HG03159 (cell line): ENCODE data around the gene TTLL3.

Experiments
- ATAC-seq: cut with Tn5 transposase; IDR thresholded peaks from one replicate; pipeline ENCODE4 v1.9.1; 2021; ENCODE audit warnings: mild to moderate bottlenecking, moderate library complexity; ENCODE audit not compliant: unreplicated experiment

TTLL3 gene

GRCh38 chr3:9780458-9780812 lies 29.6 kb upstream of the TTLL3 start:
- ATAC-seq, result no peak

- ATAC-seq, result no peak
Measured at GRCh38 chr3:9780910-9781309, 29.2 kb upstream of the TTLL3 start.

DNA sequence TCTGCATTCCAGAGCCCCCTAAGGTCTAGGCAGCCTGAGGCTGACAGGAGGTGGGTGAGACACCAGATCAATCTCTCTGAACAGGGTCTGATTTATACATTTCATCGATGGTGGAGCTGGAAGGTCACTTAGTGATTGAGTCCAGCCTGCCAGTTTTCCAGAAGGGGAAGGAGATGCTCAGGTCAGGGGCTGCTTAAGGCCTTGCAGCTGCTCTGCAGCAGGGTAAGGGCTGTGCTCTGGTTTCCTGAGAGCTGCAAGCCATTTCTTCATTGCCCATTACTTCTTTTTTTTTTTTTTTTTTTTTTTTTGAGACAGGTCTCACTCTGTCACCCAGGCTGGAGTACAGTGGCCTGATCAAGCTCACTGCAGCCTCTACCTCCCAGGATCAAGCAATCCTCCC lies 28.5 kb upstream of the TTLL3 start:
- ATAC-seq, result no peak

GRCh38 chr3:9781978-9782603 lies 28.0 kb upstream of the TTLL3 start:
- ATAC-seq, result no peak

GRCh38 chr3:9782770-9783169 lies 27.3 kb upstream of the TTLL3 start:
- no peak for ATAC-seq

DNA sequence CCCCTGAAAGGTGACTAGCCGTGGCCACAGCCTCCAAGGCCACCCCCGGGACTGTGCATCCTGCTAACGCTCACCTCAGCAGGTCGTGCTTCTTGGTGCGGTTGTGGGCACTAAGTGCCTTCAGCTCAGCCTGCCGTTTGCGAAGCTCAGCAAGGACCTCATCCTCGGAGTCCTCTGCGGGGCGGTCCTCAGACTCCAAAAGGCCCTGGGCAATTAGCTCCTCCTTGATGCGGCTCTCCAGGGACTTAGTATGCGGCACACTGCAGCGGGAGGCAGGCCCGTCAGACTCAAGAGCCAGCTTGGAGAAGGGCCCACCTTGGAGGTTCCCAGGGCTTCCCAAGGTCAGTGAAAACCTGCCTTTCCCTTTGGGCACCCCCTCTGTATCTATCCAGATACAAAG lies 26.1 kb upstream of the TTLL3 start:
- no peak for ATAC-seq

DNA sequence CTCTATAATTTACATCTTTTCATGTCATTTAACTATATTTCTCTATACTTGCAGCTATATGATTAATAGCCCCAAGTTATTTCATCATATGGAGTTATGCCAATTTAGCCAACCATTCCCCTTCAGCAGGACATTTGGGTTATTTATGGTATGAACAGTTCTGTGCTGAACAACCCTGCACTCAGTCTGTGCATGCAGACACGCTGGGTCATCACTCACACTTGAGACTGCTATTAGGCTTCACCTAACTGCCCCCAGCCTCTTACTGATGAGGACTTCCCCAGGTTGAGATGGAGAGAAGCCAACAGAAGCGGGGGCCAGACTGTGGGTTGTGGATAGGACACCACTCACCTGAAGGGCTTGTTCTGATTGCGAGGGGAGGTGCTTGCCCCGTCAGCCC lies 25.1 kb upstream of the TTLL3 start:
- ATAC-seq, result no peak

- ATAC-seq, result no peak
Measured at GRCh38 chr3:9785602-9786001, 24.5 kb upstream of the TTLL3 start.

GRCh38 chr3:9786209-9786739 lies 23.8 kb upstream of the TTLL3 start:
- ATAC-seq, result no peak

- ATAC-seq, result no peak
Measured at GRCh38 chr3:9786825-9787669, 23.0 kb upstream of the TTLL3 start.

GRCh38 chr3:9787714-9788113 lies 22.3 kb upstream of the TTLL3 start:
- no peak for ATAC-seq

GRCh38 chr3:9791127-9791526 lies 18.9 kb upstream of the TTLL3 start:
- ATAC-seq, result no peak

- ATAC-seq, result no peak
Measured at GRCh38 chr3:9791790-9792404, 18.2 kb upstream of the TTLL3 start.

GRCh38 chr3:9792405-9793160 lies 17.5 kb upstream of the TTLL3 start, which contains the start of the genes ARPC4 and TADA3:
ARPC4 (plus strand) TSS chr3:9793082; CDS start chr3:9793122, 40 bp downstream.
TADA3 (minus strand) TSS chr3:9792473; CDS start chr3:9791466, 1,007 bp downstream.
- ATAC-seq, result peak; percentile 85

- no peak for ATAC-seq
Measured at GRCh38 chr3:9793161-9793781, 16.8 kb upstream of the TTLL3 start.

- ATAC-seq, result no peak
Measured at GRCh38 chr3:9794400-9794799, 15.7 kb upstream of the TTLL3 start.

GRCh38 chr3:9795207-9795606 lies 14.9 kb upstream of the TTLL3 start:
- no peak for ATAC-seq

DNA sequence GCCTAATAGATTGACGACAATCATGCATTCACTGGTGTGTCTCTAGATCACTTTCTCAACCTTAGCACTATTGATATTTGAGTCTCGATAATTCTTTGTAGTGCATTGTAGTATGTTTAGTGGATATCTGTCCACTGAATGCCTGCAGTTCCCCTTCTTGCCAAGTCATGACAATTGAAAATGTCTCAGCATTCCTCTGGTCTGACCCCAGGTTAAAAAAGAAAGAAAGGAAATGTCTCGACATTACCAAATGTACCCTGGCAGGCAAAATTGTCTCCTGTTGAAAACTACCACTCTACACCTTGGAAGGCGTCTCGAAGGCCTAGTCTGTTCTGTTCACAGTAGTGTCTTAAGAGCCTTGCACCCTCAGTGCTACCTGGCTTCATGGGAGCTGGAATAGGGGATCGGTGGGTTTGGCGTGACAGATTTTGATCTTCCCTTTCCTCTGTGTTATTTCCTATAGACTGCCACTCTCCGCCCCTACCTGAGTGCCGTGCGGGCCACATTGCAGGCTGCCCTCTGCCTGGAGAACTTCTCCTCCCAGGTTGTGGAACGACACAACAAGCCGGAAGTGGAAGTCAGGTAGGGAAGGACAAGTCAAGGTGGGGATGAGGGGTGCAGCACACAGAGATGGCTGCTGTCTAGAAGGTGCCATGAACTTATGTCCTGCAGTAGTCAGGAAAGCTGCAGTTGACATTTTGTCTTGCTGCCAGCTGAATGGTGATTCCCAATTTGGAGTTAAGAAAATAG lies 12.7 kb upstream of the TTLL3 start:
- no peak for ATAC-seq

- ATAC-seq, result no peak
Measured at GRCh38 chr3:9800529-9800928, 9.5 kb upstream of the TTLL3 start.

- no peak for ATAC-seq
Measured at GRCh38 chr3:9803494-9803893, 6.6 kb upstream of the TTLL3 start.
